ES-I3 (cell line): Measurements from ENCODE around the gene SYNPR.
A peak's percentile ranks its signal among the peaks of the same experiment; 100 is the strongest.

Experiments
- H3K36me3 ChIP-seq: 2 replicates; pipeline ENCODE4 v1.6.1; 2013; ENCODE audit warnings: mild to moderate bottlenecking, low read length, control low read depth, moderate library complexity; ENCODE audit not compliant: insufficient read depth
- H3K4me1 ChIP-seq: 2 replicates; pipeline ENCODE4 v1.6.1; 2013; ENCODE audit warnings: mild to moderate bottlenecking, control low read depth, low read length; ENCODE audit not compliant: insufficient read depth
- H3K9ac ChIP-seq: 2 replicates; pipeline ENCODE4 v1.6.1; 2013; ENCODE audit warnings: low read depth, mild to moderate bottlenecking, low read length, moderate library complexity
- H3K9me3 ChIP-seq: 2 replicates; pipeline ENCODE4 v1.6.1; 2013; ENCODE audit warnings: mild to moderate bottlenecking, low read length, moderate library complexity; ENCODE audit not compliant: control insufficient read depth, insufficient read depth

SYNPR gene

GRCh38 chr3:63279005-63279841 is 1.1 kb downstream of the SYNPR start:
- peak overlapping the region; percentile 75 for H3K9ac ChIP-seq
- 0 out of 2 replicates have a peak, but pooled peaks cover 4% of the 10 kb centered on the region for H3K4me1 ChIP-seq
- no peaks in the 10 kb centered on the region; the same call in 1 of the 2 replicates for H3K9me3 ChIP-seq
- H3K36me3 ChIP-seq: no peaks in the 10 kb centered on the region

GRCh38 chr3:63287610-63288009 is 9.5 kb downstream of the SYNPR start:
- Histone ChIP-seq H3K36me3 (no peaks in the 10 kb centered on the region), H3K9me3 (no peaks in the 10 kb centered on the region), H3K9ac (no peak overlapping the region), H3K4me1 (0 out of 2 replicates have a peak, but pooled peaks cover 7% of the 10 kb centered on the region)

GRCh38 chr3:63290686-63291085 is 12.6 kb downstream of the SYNPR start:
- Histone ChIP-seq H3K36me3 (no peaks in the 10 kb centered on the region), H3K9ac (no peak overlapping the region), H3K4me1 (peaks cover 7% of the 10 kb centered on the region; the same call in 1 of the 2 replicates), H3K9me3 (no peaks in the 10 kb centered on the region)

GRCh38 chr3:63294332-63294731 is 16.2 kb downstream of the SYNPR start:
- Histone ChIP-seq H3K36me3 (no peaks in the 10 kb centered on the region), H3K9me3 (peaks cover 8% of the 10 kb centered on the region; the same call in 1 of the 2 replicates), H3K4me1 (no peaks in the 10 kb centered on the region; the same call in 1 of the 2 replicates), H3K9ac (no peak overlapping the region)

- no peak overlapping the region for H3K9ac ChIP-seq
- peaks cover 11% of the 10 kb centered on the region; the same call in 1 of the 2 replicates for H3K9me3 ChIP-seq
- no peaks in the 10 kb centered on the region for H3K36me3 ChIP-seq
- H3K4me1 ChIP-seq: no peaks in the 10 kb centered on the region; the same call in 1 of the 2 replicates
These were observed 17.2 kb downstream of the SYNPR start for GRCh38 chr3:63295356-63295755.

GRCh38 chr3:63295806-63296205 is 17.7 kb downstream of the SYNPR start:
- Histone ChIP-seq H3K9me3 (peaks cover 11% of the 10 kb centered on the region; the same call in 1 of the 2 replicates), H3K4me1 (no peaks in the 10 kb centered on the region; the same call in 1 of the 2 replicates), H3K9ac (no peak overlapping the region), H3K36me3 (no peaks in the 10 kb centered on the region)

- Histone ChIP-seq H3K9ac (no peak overlapping the region), H3K36me3 (no peaks in the 10 kb centered on the region), H3K9me3 (peaks cover 11% of the 10 kb centered on the region; the same call in 1 of the 2 replicates), H3K4me1 (no peaks in the 10 kb centered on the region; the same call in 1 of the 2 replicates)
These were observed 18.1 kb downstream of the SYNPR start for GRCh38 chr3:63296249-63296648.

- peaks cover 3% of the 10 kb centered on the region; the same call in 1 of the 2 replicates for H3K9me3 ChIP-seq
These were observed 25.1 kb downstream of the SYNPR start for GRCh38 chr3:63303238-63303637.

GRCh38 chr3:63304421-63304820 is 26.3 kb downstream of the SYNPR start:
- Histone ChIP-seq H3K36me3 (no peaks in the 10 kb centered on the region), H3K9ac (no peak overlapping the region), H3K9me3 (peaks cover 2% of the 10 kb centered on the region; the same call in 1 of the 2 replicates), H3K4me1 (no peaks in the 10 kb centered on the region)

More at GRCh38 chr3:63303238-63303637, 25.1 kb downstream of the SYNPR start:
- Histone ChIP-seq H3K36me3 (no peaks in the 10 kb centered on the region), H3K4me1 (no peaks in the 10 kb centered on the region), H3K9ac (no peak overlapping the region)

- Histone ChIP-seq H3K9me3 (no peaks in the 10 kb centered on the region; the same call in 1 of the 2 replicates), H3K4me1 (no peaks in the 10 kb centered on the region), H3K36me3 (no peaks in the 10 kb centered on the region), H3K9ac (no peak overlapping the region)
These were observed 30.0 kb downstream of the SYNPR start for GRCh38 chr3:63308072-63308471.

GRCh38 chr3:63309768-63310167 is 31.7 kb downstream of the SYNPR start:
- Histone ChIP-seq H3K9ac (no peak overlapping the region), H3K9me3 (no peaks in the 10 kb centered on the region; the same call in 1 of the 2 replicates), H3K4me1 (no peaks in the 10 kb centered on the region), H3K36me3 (no peaks in the 10 kb centered on the region)

GRCh38 chr3:63323766-63324165 is 45.7 kb downstream of the SYNPR start:
- Histone ChIP-seq H3K9me3 (no peaks in the 10 kb centered on the region), H3K9ac (no peak overlapping the region)

GRCh38 chr3:63324621-63325020 is 46.5 kb downstream of the SYNPR start:
- Histone ChIP-seq H3K4me1 (peaks cover 4% of the 10 kb centered on the region; the same call in 1 of the 2 replicates), H3K36me3 (no peaks in the 10 kb centered on the region), H3K9ac (no peak overlapping the region), H3K9me3 (no peaks in the 10 kb centered on the region)

More at GRCh38 chr3:63323766-63324165, 45.7 kb downstream of the SYNPR start:
- H3K36me3 ChIP-seq: no peaks in the 10 kb centered on the region
- peaks cover 4% of the 10 kb centered on the region; the same call in 1 of the 2 replicates for H3K4me1 ChIP-seq

- H3K9me3 ChIP-seq: no peaks in the 10 kb centered on the region
- peaks cover 4% of the 10 kb centered on the region; the same call in 1 of the 2 replicates for H3K4me1 ChIP-seq
- H3K9ac ChIP-seq: no peak overlapping the region
- H3K36me3 ChIP-seq: no peaks in the 10 kb centered on the region
These were observed 47.3 kb downstream of the SYNPR start for GRCh38 chr3:63325386-63325785.

GRCh38 chr3:63328365-63328764 is 50.3 kb downstream of the SYNPR start:
- Histone ChIP-seq H3K36me3 (no peaks in the 10 kb centered on the region), H3K9me3 (no peaks in the 10 kb centered on the region), H3K4me1 (peaks cover 4% of the 10 kb centered on the region; the same call in 1 of the 2 replicates), H3K9ac (no peak overlapping the region)
